K562 (cell line): ENCODE measurements around the gene PINK1. TPM values are rescaled to one million over a fixed set of nuclear protein-coding genes. Genes with fewer than 3 reads are reported as not detected.
A peak's percentile ranks its signal among the peaks of the same experiment; 100 is the strongest.

Experiments used
- AFF1 ChIP-seq, 2 experiments: fragments of 450-650 bp; IDR thresholded peaks; 2 replicates each; pipeline ENCODE4 v1.6.1; 2018; ENCODE audit warnings: mild to moderate bottlenecking in 2 of 2, low read depth in 1 of 2; ENCODE audit not compliant: partially characterized antibody in 2 of 2
- CLOCK ChIP-seq: fragments of 250-450 bp; sonication (Bioruptor Pico); IDR thresholded peaks from 2 replicates; pipeline ENCODE4 v1.4.0; 2020; ENCODE audit warnings: mild to moderate bottlenecking, moderate library complexity, borderline replicate concordance
- CTCF ChIP-seq, 3 experiments: IDR thresholded peaks in 2 of 3; conservative IDR thresholded peaks in 1 of 3; 2 replicates each; pipeline ENCODE4 v1.5.1; 2011 to 2012; ENCODE audit warnings: low read length in 3 of 3, mild to moderate bottlenecking in 3 of 3, control low read depth in 2 of 3, improper control_type of control experiment in 1 of 3, inconsistent platforms in 1 of 3, low read depth in 1 of 3, mixed read lengths in 1 of 3, moderate library complexity in 1 of 3; ENCODE audit not compliant: insufficient read depth in 2 of 3
- NCOA1 ChIP-seq: fragments of 450-650 bp; IDR thresholded peaks from 2 replicates; pipeline ENCODE4 v1.6.1; 2016; ENCODE audit warnings: low read depth
- NEUROD1 ChIP-seq: fragments of 150-350 bp; IDR thresholded peaks from 2 replicates; pipeline ENCODE4 v1.6.1; 2014; ENCODE audit warnings: borderline replicate concordance, low read length, low read depth; ENCODE audit not compliant: partially characterized antibody
- RNF219 ChIP-seq: fragments of 250-450 bp; sonication (Bioruptor Pico); IDR thresholded peaks from 2 replicates; pipeline ENCODE4 v1.5.0; 2022; ENCODE audit warnings: mild to moderate bottlenecking
- YY1 ChIP-seq, 3 experiments: IDR thresholded peaks; 2 replicates each; pipeline ENCODE4 v1.6.1; 2011; ENCODE audit warnings: low read length in 2 of 3, mild to moderate bottlenecking in 2 of 3, moderate library complexity in 2 of 3, borderline replicate concordance in 1 of 3, control low read depth in 1 of 3, low read depth in 1 of 3; ENCODE audit not compliant: insufficient read depth in 3 of 3, insufficient replicate concordance in 2 of 3, control insufficient read depth in 1 of 3, insufficient read length in 1 of 3; ENCODE audit errors: extremely low read depth in 1 of 3
- ZNF518B ChIP-seq: fragments of 250-450 bp; sonication (Bioruptor Pico); IDR thresholded peaks from 2 replicates; pipeline ENCODE4 v1.5.0; 2021; ENCODE audit warnings: mild to moderate bottlenecking, moderate library complexity
- polyA plus RNA-seq, 8 experiments: library from polyadenylated mRNA; depleted of rRNA in 4 of 8; stranded (reverse) in 5 of 8; unstranded in 3 of 8; fragments of >200 nt; fragmentation: Nextera tagmentation in 2 of 8; fragmentation: Illumina TruSeq in 1 of 8; extraction: Ambion mirVana in 2 of 8; extraction: Trizol in 1 of 8; gene quantifications; 2 replicates each; pipeline versions ENCODE4 v1.2.1 to v1.2.3, GENCODE V29; 2011 to 2014; ENCODE audit warnings: inconsistent platforms in 1 of 8, missing spikeins in 1 of 8
- total RNA-seq, 7 experiments: library from RNA; depleted of rRNA in 6 of 7; stranded (reverse); fragments of >200 nt in 6 of 7; fragmentation: Illumina TruSeq in 2 of 7; extraction: Trizol in 2 of 7; gene quantifications; 2 replicates each; pipeline versions ENCODE4 v1.2.1 to v1.2.3, GENCODE V29; 2011 to 2021; ENCODE audit warnings: low replicate concordance in 1 of 7

Gene PINK1
- total and polyA plus RNA-seq, 9 of the 15 experiments (the other 6 are each of a cell fraction or from before 2014, with no cell fraction given): 1.5 to 11.3 (median 6.8) TPM

GRCh38 chr1:20696397-20697333 lies 63.4 kb downstream of the PINK1 start (continued):
- TF ChIP-seq ZNF518B (no peak), NEUROD1 (no peak), CTCF (IDR thresholded peaks at IDR 0.05 in 2 of 3, conservative IDR thresholded peaks at IDR 0.05 in 1 of 3; ENCODE audit: insufficient read depth in 2 of 3, low read depth in 1 of 3, low read length in 3 of 3) (peak; percentile 78 to 97 (median 91)), NCOA1 (no peak), AFF1 (IDR thresholded peaks at IDR 0.05; ENCODE audit: low read depth in 1 of 2, partially characterized antibody in 2 of 2) (no peak), CLOCK (CRISPR knock-in tag) (no peak), YY1 (IDR thresholded peaks at IDR 0.05; ENCODE audit: borderline replicate concordance in 1 of 3, control insufficient read depth in 1 of 3, extremely low read depth in 1 of 3, insufficient read depth in 3 of 3, insufficient read length in 1 of 3, insufficient replicate concordance in 2 of 3, low read depth in 1 of 3, low read length in 2 of 3) (peak in 1 of 3 experiments; percentile 19), RNF219 (no peak)
